Astrocyte (in vitro differentiated cells and primary cell): Measurements from ENCODE around the gene KSR2. TPM values are rescaled to one million over a fixed set of nuclear protein-coding genes. Genes with fewer than 3 reads are reported as not detected.
"Not testable (repeated sequence)": the region's sequence is repeated elsewhere in the genome, so short reads cannot be mapped to it uniquely, and the experiment has no call there.

Experiments used
- DNase-seq: peaks from one replicate; pipeline ENCODE4 v3.0.0-alpha.2; 2010; ENCODE audit warnings: low read depth
- FAIRE-seq: peaks from 2 replicates; lab custom pipeline; 2011; peaks lifted over from hg19 to GRCh38; lab: Jason Lieb, UNC
- H2AFZ ChIP-seq: 2 replicates; pipeline ENCODE4 v1.6.0; 2012; ENCODE audit warnings: low read depth, low read length, inconsistent platforms
- H3K27ac ChIP-seq: 2 replicates; pipeline ENCODE4 v1.5.1; 2011; ENCODE audit warnings: low read depth, low read length, inconsistent platforms
- H3K27me3 ChIP-seq: 2 replicates; pipeline ENCODE4 v1.6.0; 2011; ENCODE audit warnings: low read length, inconsistent platforms; ENCODE audit not compliant: insufficient read depth
- H3K36me3 ChIP-seq: 2 replicates; pipeline ENCODE4 v1.5.1; 2011; ENCODE audit warnings: low read length, inconsistent platforms; ENCODE audit not compliant: insufficient read depth
- H3K4me1 ChIP-seq: 2 replicates; pipeline ENCODE4 v1.5.1; 2011; ENCODE audit warnings: low read length, inconsistent platforms; ENCODE audit not compliant: insufficient read depth
- H3K4me2 ChIP-seq: 2 replicates; pipeline ENCODE4 v1.6.0; 2012; ENCODE audit warnings: low read length, inconsistent platforms
- H3K4me3 ChIP-seq: 2 replicates; pipeline ENCODE4 v1.5.1; 2011; ENCODE audit warnings: low read depth, mild to moderate bottlenecking, low read length, inconsistent platforms; ENCODE audit not compliant: insufficient read depth
- H3K79me2 ChIP-seq: 2 replicates; pipeline ENCODE4 v1.6.0; 2012; ENCODE audit warnings: mild to moderate bottlenecking, low read length, inconsistent platforms; ENCODE audit not compliant: insufficient read depth
- H3K9ac ChIP-seq: 2 replicates; pipeline ENCODE4 v1.6.0; 2012; ENCODE audit warnings: mild to moderate bottlenecking, low read length, inconsistent platforms
- H3K9me3 ChIP-seq: 2 replicates; pipeline ENCODE4 v1.5.1; 2012; ENCODE audit warnings: low read depth, mild to moderate bottlenecking, low read length, inconsistent platforms; ENCODE audit not compliant: insufficient read depth
- H4K20me1 ChIP-seq: 2 replicates; pipeline ENCODE4 v1.6.0; 2012; ENCODE audit warnings: low read length, inconsistent platforms; ENCODE audit not compliant: insufficient read depth
- H3K27ac Mint-ChIP-seq: one replicate; pipeline ENCODE4 v1.8.0; 2021; ENCODE audit warnings: mild to moderate bottlenecking, mixed read lengths; ENCODE audit not compliant: unreplicated experiment
- H3K27me3 Mint-ChIP-seq: one replicate; pipeline ENCODE4 v1.8.0; 2021; ENCODE audit warnings: low read depth, mixed read lengths; ENCODE audit not compliant: unreplicated experiment
- H3K36me3 Mint-ChIP-seq: one replicate; pipeline ENCODE4 v1.8.0; 2021; ENCODE audit warnings: low read depth, mixed read lengths; ENCODE audit not compliant: unreplicated experiment
- H3K4me1 Mint-ChIP-seq: one replicate; pipeline ENCODE4 v1.8.0; 2021; ENCODE audit warnings: low read depth, mixed read lengths; ENCODE audit not compliant: unreplicated experiment
- H3K4me3 Mint-ChIP-seq: one replicate; pipeline ENCODE4 v1.8.0; 2021; ENCODE audit warnings: mild to moderate bottlenecking, moderate library complexity, mixed read lengths; ENCODE audit not compliant: unreplicated experiment
- H3K9me3 Mint-ChIP-seq: one replicate; pipeline ENCODE4 v1.8.0; 2021; ENCODE audit warnings: mild to moderate bottlenecking, mixed read lengths; ENCODE audit not compliant: unreplicated experiment
- CTCF ChIP-seq: IDR thresholded peaks from 2 replicates; pipeline ENCODE4 v1.5.1; 2011; ENCODE audit warnings: low read depth, mild to moderate bottlenecking, inconsistent platforms, low read length, moderate library complexity; ENCODE audit not compliant: insufficient read depth
- EZH2 ChIP-seq: IDR thresholded peaks from 2 replicates; pipeline ENCODE4 v1.6.1; 2012; ENCODE audit warnings: mild to moderate bottlenecking, low read length, inconsistent platforms; ENCODE audit not compliant: insufficient read depth
- total RNA-seq: library from RNA; stranded (reverse); gene quantifications from 2 replicates; pipeline ENCODE4 v1.2.1, GENCODE V29; 2021

The KSR2 gene
- total RNA-seq, 1 donor from 2014 or later = 0.98 TPM

GRCh38 chr12:117738233-117738632, 230.6 kb downstream of the KSR2 start:
- Histone ChIP-seq H4K20me1 (no peaks in the 10 kb centered on the region), H2AFZ (no peak overlapping the region), H3K9ac (no peak overlapping the region), H3K4me3 (no peak overlapping the region), H3K9me3 (no peaks in the 10 kb centered on the region), H3K4me2 (no peak overlapping the region), H3K36me3 (no peaks in the 10 kb centered on the region), H3K4me1 (no peaks in the 10 kb centered on the region), H3K27me3 (no peaks in the 10 kb centered on the region), H3K27ac (no peak overlapping the region), H3K79me2 (no peaks in the 10 kb centered on the region)
- TF ChIP-seq EZH2 (no peak), CTCF (no peak)
- Mint-ChIP-seq H3K4me3 (no peak overlapping the region), H3K36me3 (no peaks in the 10 kb centered on the region), H3K27ac (no peak overlapping the region), H3K27me3 (peaks cover 10% of the 10 kb centered on the region), H3K9me3 (no peaks in the 10 kb centered on the region), H3K4me1 (peaks cover 10% of the 10 kb centered on the region)
- no peak for DNase-seq
- no peak for FAIRE-seq

GRCh38 chr12:117733549-117733805, 235.3 kb downstream of the KSR2 start:
- Histone ChIP-seq H3K36me3 (no peaks in the 10 kb centered on the region), H2AFZ (no peak overlapping the region), H3K9me3 (peaks cover 4% of the 10 kb centered on the region), H3K79me2 (no peaks in the 10 kb centered on the region), H3K4me2 (no peak overlapping the region), H4K20me1 (no peaks in the 10 kb centered on the region), H3K27ac (no peak overlapping the region), H3K4me1 (no peaks in the 10 kb centered on the region), H3K4me3 (no peak overlapping the region), H3K27me3 (no peaks in the 10 kb centered on the region), H3K9ac (no peak overlapping the region)
- H3K36me3 Mint-ChIP-seq = no peaks in the 10 kb centered on the region
- H3K4me1 Mint-ChIP-seq = peaks cover 2% of the 10 kb centered on the region
- TF ChIP-seq EZH2 (no peak), CTCF (no peak)
- no peak for FAIRE-seq
- H3K27ac Mint-ChIP-seq = no peak overlapping the region
- peaks cover 4% of the 10 kb centered on the region for H3K9me3 Mint-ChIP-seq
- H3K4me3 Mint-ChIP-seq = no peak overlapping the region
- no peaks in the 10 kb centered on the region for H3K27me3 Mint-ChIP-seq
- no peak for DNase-seq

- H3K27ac Mint-ChIP-seq = no peak overlapping the region
- no peak for FAIRE-seq
These were observed 235.8 kb downstream of the KSR2 start for GRCh38 chr12:117732761-117733548.

GRCh38 chr12:117731131-117731530, 237.7 kb downstream of the KSR2 start:
- not testable (repeated sequence) for H2AFZ ChIP-seq, H4K20me1 ChIP-seq, H3K27ac ChIP-seq, H3K4me2 ChIP-seq, H3K36me3 ChIP-seq, H3K4me3 ChIP-seq, H3K27me3 Mint-ChIP-seq, H3K4me1 ChIP-seq, FAIRE-seq, H3K9me3 ChIP-seq, H3K79me2 ChIP-seq, H3K9ac ChIP-seq, DNase-seq, H3K27me3 ChIP-seq, H3K36me3 Mint-ChIP-seq, H3K4me3 Mint-ChIP-seq, H3K4me1 Mint-ChIP-seq, H3K27ac Mint-ChIP-seq, H3K9me3 Mint-ChIP-seq

More at GRCh38 chr12:117732761-117733548, 235.8 kb downstream of the KSR2 start:
- no peak overlapping the region for H3K27ac ChIP-seq
- no peak for DNase-seq
- no peaks in the 10 kb centered on the region for H3K4me1 ChIP-seq
- peaks cover 2% of the 10 kb centered on the region for H3K4me1 Mint-ChIP-seq
- peaks cover 4% of the 10 kb centered on the region for H3K9me3 Mint-ChIP-seq
- H3K27me3 Mint-ChIP-seq = no peaks in the 10 kb centered on the region
- no peaks in the 10 kb centered on the region for H3K79me2 ChIP-seq
- no peak overlapping the region for H3K4me2 ChIP-seq
- H3K36me3 ChIP-seq = no peaks in the 10 kb centered on the region
- no peak overlapping the region for H3K4me3 Mint-ChIP-seq
- no peak overlapping the region for H2AFZ ChIP-seq
- H3K9me3 ChIP-seq = peaks cover 4% of the 10 kb centered on the region
- no peak for TF ChIP-seq CTCF
- no peak for TF ChIP-seq EZH2
- H3K4me3 ChIP-seq = no peak overlapping the region
- H4K20me1 ChIP-seq = no peaks in the 10 kb centered on the region
- no peaks in the 10 kb centered on the region for H3K36me3 Mint-ChIP-seq
- H3K27me3 ChIP-seq = no peaks in the 10 kb centered on the region
- H3K9ac ChIP-seq = no peak overlapping the region
